ENCODE results near the gene CCDC6.

- TF ChIP-seq, protein P1, sequence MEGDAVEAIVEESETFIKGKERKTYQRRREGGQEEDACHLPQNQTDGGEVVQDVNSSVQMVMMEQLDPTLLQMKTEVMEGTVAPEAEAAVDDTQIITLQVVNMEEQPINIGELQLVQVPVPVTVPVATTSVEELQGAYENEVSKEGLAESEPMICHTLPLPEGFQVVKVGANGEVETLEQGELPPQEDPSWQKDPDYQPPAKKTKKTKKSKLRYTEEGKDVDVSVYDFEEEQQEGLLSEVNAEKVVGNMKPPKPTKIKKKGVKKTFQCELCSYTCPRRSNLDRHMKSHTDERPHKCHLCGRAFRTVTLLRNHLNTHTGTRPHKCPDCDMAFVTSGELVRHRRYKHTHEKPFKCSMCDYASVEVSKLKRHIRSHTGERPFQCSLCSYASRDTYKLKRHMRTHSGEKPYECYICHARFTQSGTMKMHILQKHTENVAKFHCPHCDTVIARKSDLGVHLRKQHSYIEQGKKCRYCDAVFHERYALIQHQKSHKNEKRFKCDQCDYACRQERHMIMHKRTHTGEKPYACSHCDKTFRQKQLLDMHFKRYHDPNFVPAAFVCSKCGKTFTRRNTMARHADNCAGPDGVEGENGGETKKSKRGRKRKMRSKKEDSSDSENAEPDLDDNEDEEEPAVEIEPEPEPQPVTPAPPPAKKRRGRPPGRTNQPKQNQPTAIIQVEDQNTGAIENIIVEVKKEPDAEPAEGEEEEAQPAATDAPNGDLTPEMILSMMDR (IDR thresholded peaks at IDR 0.05), result no peak
- TF ChIP-seq EP300 (IDR thresholded peaks at IDR 0.05) (no peak), KDM1A (IDR thresholded peaks at IDR 0.05; ENCODE audit: low read depth) (no peak), POLR2A (IDR thresholded peaks at IDR 0.05; ENCODE audit: low read length) (no peak), USF2 (IDR thresholded peaks at IDR 0.05) (no peak), RCOR1 (IDR thresholded peaks at IDR 0.05; ENCODE audit: low read depth, low read length) (no peak), ZSCAN20 (CRISPR knock-in tag; IDR thresholded peaks at IDR 0.05) (no peak), CEBPB (IDR thresholded peaks at IDR 0.05) (no peak), HOXA7 (CRISPR knock-in tag; IDR thresholded peaks at IDR 0.05) (no peak), JUN (IDR thresholded peaks at IDR 0.05) (no peak)
Observed at GRCh38 chr10:59909815-59910214, 3.5 kb upstream of the CCDC6 start.

All from A549 (cell line).